ENCODE measurements around the gene TMEM270. TPM values are rescaled to one million over a fixed set of nuclear protein-coding genes. Genes with fewer than 3 reads are reported as not detected.

Gene TMEM270
- total and polyA plus RNA-seq, 2 of the 8 experiments (the other 6 are each of a cell fraction or from before 2014, with no cell fraction given), result 0.26 TPM; not detected in 1

- H3K36me3 ChIP-seq (ENCODE audit: control insufficient read depth in 2 of 4, insufficient read depth in 4 of 4, low read length in 3 of 4), result no peaks in the 10 kb centered on the region
- CTCF ChIA-PET (ENCODE audit: partially characterized antibody), result interaction anchor here (0.6 to 2.7 kb wide), 8 partner anchors 13 to 239 kb away, joined by 3 to 14 read pairs (median 5); no protein-coding TSS in a partner anchor
- no peak overlapping the region for H3K27ac ChIP-seq (ENCODE audit: low read depth, low read length)
- TF ChIP-seq CHD2 (IDR thresholded peaks at IDR 0.05; ENCODE audit: low read length) (no peak), NRF1 (IDR thresholded peaks at IDR 0.05; ENCODE audit: low read depth, low read length) (no peak), RBBP5 (IDR thresholded peaks at IDR 0.05; ENCODE audit: borderline replicate concordance, low read depth, low read length) (no peak), ASH2L (IDR thresholded peaks at IDR 0.05; ENCODE audit: low read length) (no peak), SUZ12 (IDR thresholded peaks at IDR 0.05; ENCODE audit: low read length) (no peak), TEAD4 (IDR thresholded peaks at IDR 0.05; ENCODE audit: low read depth, low read length) (no peak), SIX5 (IDR thresholded peaks at IDR 0.05; ENCODE audit: low read depth, low read length) (no peak), JUND (IDR thresholded peaks at IDR 0.05; ENCODE audit: low read length) (no peak), YY1 (IDR thresholded peaks at IDR 0.05; ENCODE audit: low read depth, low read length) (no peak)
- no peak overlapping the region for H3K23ac ChIP-seq (ENCODE audit: insufficient read length)
- peaks cover 3 to 21% (median 14%) of the 10 kb centered on the region in 4 experiments for H3K4me1 ChIP-seq (replicated peaks in 1 of 4; ENCODE audit: control insufficient read depth in 3 of 4, insufficient read depth in 4 of 4, low read length in 3 of 4)
- no peak overlapping the region for H2BK120ac ChIP-seq (replicated peaks; ENCODE audit: low read depth, low read length)
- 71% methylated on average over 17 of the region's 24 CpGs; no CpG with 5 or more reads in 1 of the 2 experiments for WGBS, 2 experiments (ENCODE audit: extremely low coverage in 1 of 2, insufficient coverage in 1 of 2, insufficient read length in 1 of 2, insufficient replicate concordance in 2 of 2, low coverage in 1 of 2, low lambda C conversion rate in 2 of 2, missing lambda C conversion rate in 1 of 2)
- no peak overlapping the region for H2AFZ ChIP-seq (ENCODE audit: low read length)
- H3K79me1 ChIP-seq (ENCODE audit: low read depth, low read length), result no peaks in the 10 kb centered on the region
- no peak overlapping the region for H3K9ac ChIP-seq (replicated peaks in 1 of 4; ENCODE audit: extremely low read depth in 1 of 4, low read depth in 3 of 4, low read length in 3 of 4)
- peaks cover 0 to 1% of the 10 kb centered on the region in 2 experiments for H4K20me1 ChIP-seq (replicated peaks in 1 of 2; ENCODE audit: control insufficient read depth in 1 of 2, insufficient read depth in 2 of 2, low read length in 2 of 2)
- no peak overlapping the region for H2AK5ac ChIP-seq (ENCODE audit: low read depth, low read length)
- no peak overlapping the region for H3K14ac ChIP-seq (ENCODE audit: insufficient read length)
- no peaks in the 10 kb centered on the region for H3K9me3 ChIP-seq (ENCODE audit: insufficient read depth in 2 of 2, low read depth in 1 of 2, low read length in 1 of 2)
- H3K79me2 ChIP-seq (ENCODE audit: control insufficient read depth in 1 of 2, insufficient read depth in 2 of 2, low read length in 2 of 2), result no peaks in the 10 kb centered on the region
- no peak overlapping the region for H2BK5ac ChIP-seq (ENCODE audit: low read depth, low read length)
- H3K27me3 ChIP-seq (replicated peaks in 1 of 4; ENCODE audit: control insufficient read depth in 3 of 4, extremely low read depth in 1 of 4, insufficient read depth in 3 of 4, low read length in 3 of 4), result no peaks in the 10 kb centered on the region
- POLR2A ChIA-PET (ENCODE audit: partially characterized antibody), result interaction anchor here (0.5 kb wide), 1 partner anchor 58 kb away, joined by 3 read pairs; no protein-coding TSS in a partner anchor
- H4K8ac ChIP-seq (ENCODE audit: extremely low read depth, insufficient read depth, low read length), result peak overlapping the region; percentile 89
- no peak for FAIRE-seq
- no peak overlapping the region for H2BK15ac ChIP-seq (ENCODE audit: low read length)
- peak overlapping the region; percentile 73 for H4K91ac ChIP-seq (replicated peaks; ENCODE audit: insufficient read length, low read length)
- no peak for DNase-seq (ENCODE audit: low read depth in 1 of 2, low spot score in 2 of 2)
- H2BK20ac ChIP-seq (ENCODE audit: low read length), result no peak overlapping the region
- H3K4me2 ChIP-seq (ENCODE audit: insufficient read depth in 1 of 2, low read depth in 2 of 2, low read length in 2 of 2), result no peak overlapping the region; a peak in 1 of 4 replicates
- peaks cover 12% of the 10 kb centered on the region; the same call in 1 of the 2 replicates for H3K23me2 ChIP-seq (ENCODE audit: low read depth, low read length)
- H3K18ac ChIP-seq (ENCODE audit: extremely low read depth, low read length), result peak overlapping the region; percentile 71; the same call in 1 of the 2 replicates
- peak overlapping the region; percentile 60; the same call in 1 of the 2 replicates for H2BK12ac ChIP-seq (ENCODE audit: low read depth, low read length)
- no peak overlapping the region for H3K56ac ChIP-seq (replicated peaks; ENCODE audit: insufficient read length, low read depth, low read length)
- no peak overlapping the region for H3K4me3 ChIP-seq (ENCODE audit: extremely low read depth in 1 of 4, insufficient read depth in 2 of 4, low read depth in 3 of 4, low read length in 4 of 4)
- H3K4ac ChIP-seq (replicated peaks; ENCODE audit: insufficient read length, low read depth, low read length), result no peak overlapping the region
- no peak overlapping the region for H4K5ac ChIP-seq (ENCODE audit: insufficient read length, low read depth, low read length)
These were observed 8.2 kb downstream of the TMEM270 start for GRCh38 chr7:73869011-73869798.
